HG02610 (cell line): Measurements from ENCODE around the gene SYT13.

Experiments
- ATAC-seq: cut with Tn5 transposase; IDR thresholded peaks from one replicate; pipeline ENCODE4 v1.9.1; 2021; ENCODE audit warnings: mild to moderate bottlenecking, moderate library complexity; ENCODE audit not compliant: unreplicated experiment

SYT13 gene, protein sequence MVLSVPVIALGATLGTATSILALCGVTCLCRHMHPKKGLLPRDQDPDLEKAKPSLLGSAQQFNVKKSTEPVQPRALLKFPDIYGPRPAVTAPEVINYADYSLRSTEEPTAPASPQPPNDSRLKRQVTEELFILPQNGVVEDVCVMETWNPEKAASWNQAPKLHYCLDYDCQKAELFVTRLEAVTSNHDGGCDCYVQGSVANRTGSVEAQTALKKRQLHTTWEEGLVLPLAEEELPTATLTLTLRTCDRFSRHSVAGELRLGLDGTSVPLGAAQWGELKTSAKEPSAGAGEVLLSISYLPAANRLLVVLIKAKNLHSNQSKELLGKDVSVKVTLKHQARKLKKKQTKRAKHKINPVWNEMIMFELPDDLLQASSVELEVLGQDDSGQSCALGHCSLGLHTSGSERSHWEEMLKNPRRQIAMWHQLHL

DNA sequence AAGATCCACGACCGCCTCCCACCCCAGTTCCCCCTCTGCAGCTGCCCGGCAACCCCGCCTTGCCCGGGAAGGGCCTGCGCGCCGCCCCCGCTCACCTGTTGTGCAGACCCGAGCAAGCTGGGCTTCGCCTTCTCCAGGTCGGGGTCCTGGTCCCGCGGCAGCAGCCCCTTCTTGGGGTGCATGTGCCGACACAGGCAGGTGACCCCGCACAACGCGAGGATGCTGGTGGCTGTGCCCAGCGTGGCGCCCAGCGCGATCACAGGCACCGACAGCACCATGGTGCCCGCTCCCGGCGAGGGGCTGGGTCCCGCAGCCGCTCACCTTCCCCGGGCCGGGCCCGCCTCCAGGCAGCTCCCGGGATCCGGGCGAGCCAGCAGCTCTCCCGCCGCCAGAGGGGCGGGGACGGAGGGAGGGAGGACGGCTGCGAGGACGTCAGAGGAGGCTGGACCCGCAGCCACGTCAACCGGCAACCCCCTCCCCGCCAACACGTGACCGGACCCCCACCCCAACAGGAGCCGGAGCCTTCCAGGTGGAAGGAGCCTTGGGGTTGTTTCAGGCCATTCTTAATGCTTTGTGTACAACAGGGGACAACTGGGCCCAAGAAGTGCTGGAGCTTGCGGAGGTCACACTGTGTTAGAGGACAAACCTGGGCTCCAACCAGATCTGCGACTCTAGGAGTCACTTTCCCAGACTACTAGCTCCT, at the start of gene SYT13:
Gene SYT13 (minus strand): TSS at position 412 of the 703 bp plus-strand sequence. CDS start 134 bp downstream, at position 278.
- no peak for ATAC-seq

DNA sequence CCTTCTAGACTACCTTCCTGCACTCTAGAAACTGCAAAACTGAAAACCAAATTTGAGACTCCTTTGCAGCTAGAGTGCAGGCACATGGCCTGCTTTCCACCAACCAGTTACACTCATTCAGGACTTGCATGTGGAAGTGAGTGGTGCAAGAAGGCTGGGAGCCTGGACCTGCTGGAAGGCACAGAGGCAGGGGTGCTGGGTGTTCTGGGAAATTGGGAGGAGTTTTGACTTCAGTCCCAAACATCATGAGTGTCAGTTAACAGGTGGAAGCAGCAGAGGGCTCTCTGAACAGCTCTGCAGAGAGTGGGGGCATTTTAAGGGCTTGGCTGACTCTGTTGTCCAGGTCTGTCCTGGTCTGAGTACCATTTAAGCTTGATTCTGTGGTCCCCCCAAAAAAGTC, 49.3 kb upstream of the SYT13 start:
- no peak for ATAC-seq

DNA sequence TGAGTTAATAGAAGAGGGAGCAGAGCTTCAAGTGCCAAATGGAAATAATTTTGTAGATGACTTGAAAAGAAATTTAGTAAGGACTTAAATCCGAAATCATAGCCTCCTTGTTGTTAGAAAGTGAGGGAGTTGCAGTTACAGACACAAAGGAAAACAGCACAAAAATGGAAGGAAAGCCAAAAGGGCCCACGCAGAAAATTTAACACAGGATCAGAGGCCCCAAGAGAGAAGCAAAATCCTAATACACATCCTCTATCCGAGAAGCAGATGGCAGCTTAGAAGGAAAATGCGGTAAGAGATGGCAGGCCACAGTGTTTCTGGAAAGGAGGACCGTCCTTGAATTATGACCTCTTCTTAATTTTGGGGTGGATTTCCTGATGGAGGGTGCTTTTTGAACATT, 48.7 kb upstream of the SYT13 start:
- ATAC-seq = no peak

DNA sequence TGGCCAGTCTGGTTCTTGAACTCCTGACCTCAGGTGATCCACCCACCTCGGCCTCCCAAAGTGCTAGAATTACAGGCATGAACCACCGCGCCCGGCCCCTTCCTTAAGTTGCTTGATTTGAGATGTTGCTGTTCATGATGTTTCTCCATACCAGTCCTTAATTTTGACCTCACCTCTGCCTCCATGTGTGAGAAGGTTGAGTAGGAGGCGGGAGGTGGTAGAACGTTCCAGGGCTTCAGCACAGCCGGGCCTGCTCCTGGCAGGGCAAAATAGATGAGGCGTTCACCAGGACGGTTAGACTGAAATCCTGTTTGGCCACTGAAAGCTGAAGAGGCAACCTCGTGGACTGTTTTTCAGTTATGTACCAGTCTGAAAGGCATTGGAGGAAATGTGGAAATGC, 48.3 kb upstream of the SYT13 start:
- no peak for ATAC-seq

DNA sequence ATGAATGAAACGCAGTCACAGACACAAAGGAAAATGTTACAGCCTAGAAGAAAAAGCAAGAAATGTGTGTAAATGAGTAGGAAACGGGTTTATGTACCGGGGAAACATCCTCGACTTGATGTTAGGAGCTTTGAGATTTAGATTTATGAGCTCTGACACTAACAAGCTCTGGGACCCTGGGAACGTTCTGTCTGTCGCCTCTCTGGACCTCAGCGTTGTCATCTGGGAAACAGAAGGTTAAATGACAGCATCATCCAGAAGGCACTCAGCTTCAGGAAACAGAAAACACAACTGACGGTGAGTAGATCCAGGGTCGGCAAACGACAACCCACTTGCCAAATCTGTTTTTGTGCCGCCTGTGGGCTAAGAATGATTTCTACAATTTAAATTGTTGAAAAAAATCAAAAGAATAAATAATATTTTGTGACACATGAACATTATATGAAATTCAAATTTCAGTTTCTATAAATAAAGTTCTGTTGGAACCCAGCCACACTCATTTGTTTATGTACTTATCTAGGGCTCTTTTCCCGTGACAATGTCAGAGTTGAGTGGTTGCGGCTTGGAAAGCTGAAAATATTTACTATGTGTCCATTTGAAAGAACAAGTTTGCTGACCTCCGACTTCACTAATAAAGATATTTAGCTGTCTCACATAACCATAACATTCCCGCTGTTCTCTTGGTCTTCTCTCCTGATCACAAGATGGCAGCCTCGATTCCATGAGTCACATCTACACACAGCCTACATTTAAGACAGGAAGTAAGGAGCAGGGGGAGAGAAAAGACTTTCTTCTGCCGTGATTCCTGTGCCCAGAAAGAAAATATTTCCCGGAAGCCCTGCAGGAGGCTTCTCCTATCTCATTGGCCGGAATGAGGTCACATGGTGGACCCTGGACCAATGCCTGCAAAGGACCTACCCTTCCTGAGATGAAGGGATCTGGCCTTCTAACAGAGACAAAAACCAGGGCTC, 47.1 kb upstream of the SYT13 start:
- no peak for ATAC-seq

DNA sequence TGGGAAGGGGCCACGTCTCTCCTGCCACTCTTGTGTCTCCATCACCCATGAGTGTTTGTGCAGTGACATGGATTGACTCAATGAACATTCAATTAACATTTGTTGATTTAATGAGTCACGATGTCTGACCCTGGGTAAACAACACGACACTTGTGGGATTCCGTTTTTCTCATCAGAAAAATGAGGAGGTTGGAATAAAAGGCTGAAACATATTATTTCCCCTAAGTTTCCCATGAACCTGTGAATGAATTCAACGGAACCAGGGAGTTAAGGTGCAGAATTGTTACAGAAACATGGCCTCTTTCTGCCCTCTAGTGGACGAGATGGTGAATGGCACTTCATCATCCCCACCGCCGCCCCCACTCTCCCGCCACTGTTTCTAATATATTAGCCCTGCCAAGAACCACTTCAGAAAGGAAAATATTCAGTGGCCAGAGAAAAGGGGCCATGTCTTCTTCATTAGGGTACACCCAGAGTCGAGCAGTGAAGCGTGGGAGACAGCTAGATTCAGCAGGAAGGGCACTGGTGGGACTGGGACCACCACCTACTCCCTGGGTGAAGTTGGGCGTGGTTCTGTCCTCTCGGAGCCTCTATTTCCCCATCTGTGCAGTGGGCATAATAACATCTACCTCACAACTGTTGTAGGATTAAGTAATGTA, 46.3 kb upstream of the SYT13 start:
- ATAC-seq = no peak

DNA sequence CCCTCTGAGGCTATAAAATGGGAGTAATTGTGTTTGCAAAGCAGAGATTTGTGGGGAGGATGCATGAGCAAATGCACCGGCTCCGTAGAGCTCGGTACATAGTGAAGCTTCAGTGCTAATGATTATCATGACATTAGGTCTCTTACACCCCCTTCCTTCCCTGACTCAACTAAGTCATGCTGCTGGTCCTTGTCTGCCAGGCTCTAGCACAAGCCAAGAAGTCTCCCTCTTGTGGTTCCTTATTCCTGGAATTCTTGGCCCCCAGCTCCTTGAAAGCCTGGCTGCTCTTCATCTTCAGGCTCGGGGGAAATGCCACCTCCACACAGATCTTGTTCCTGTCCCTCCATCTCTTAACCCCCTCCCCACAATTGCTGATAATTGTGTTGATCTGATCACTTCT, 45.7 kb upstream of the SYT13 start:
- ATAC-seq = no peak

DNA sequence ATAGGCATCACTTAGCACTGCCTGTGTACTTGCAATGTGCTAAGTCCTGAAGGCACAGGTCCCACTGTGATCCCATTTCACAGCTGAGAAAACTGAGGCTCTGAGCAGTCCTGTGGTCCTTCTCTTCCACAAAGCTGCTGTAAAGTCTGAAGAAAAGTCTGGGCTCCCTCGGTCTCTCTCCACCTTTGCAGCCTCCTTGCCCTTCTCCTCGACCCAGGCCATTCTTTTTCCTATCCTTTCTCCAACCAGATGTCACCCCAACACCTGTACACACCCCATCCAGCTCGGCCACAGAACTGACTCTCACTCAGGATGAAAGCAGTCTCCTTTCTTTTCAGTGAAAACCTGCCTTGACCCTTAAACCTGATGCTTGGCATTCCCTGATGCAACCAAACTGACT, 42.6 kb upstream of the SYT13 start:
- no peak for ATAC-seq

DNA sequence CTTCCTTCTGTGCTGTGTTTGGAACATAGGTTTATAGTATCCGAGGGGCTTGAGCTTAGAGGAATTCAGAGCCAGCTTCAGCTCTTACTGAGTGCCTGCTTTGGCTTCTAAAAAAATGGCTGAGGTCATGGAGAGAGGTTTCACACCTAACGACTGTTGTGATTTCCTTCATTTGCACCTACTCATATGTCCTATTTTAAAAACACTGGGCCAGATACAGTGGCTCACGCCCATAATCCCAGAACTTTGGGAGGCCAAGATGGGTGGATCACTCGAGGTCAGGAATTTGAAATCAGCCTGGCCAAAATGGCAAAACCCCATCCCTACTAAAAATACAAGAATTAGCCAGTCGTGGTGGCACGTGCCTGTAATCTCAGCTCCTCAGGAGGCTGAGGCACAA, 38.3 kb upstream of the SYT13 start:
- no peak for ATAC-seq

DNA sequence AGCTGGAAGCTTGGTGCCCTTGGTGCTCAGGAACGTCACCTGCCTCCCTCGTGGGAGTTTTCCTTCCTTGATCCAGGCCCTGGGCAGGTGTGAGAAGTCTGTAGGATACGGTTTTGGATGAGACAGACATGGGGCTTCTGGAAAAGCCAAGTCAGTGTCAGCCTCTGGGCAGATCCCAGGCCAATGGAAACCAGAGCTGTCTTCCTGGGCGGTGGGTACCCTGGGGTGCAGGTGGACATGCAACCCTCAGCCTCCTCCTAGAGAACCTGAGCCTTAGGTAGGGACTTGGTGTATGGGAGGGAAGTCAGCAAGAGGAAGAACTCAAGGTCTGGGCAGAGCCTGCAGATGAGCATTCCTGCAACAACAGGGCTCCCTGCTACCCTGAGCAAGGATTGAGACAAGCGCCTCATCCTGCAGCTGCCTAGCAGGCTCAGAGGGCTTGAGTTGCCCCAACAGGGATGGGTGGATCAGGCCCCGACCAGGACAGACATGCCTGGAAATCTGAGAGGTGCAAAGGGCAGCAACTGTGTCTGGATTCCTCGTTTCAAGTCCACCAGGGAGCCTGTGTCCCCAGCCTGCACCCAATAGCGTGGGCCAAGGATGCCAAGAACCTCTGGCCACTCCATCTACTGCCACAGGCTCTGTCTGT, 37.6 kb upstream of the SYT13 start:
- ATAC-seq = no peak

DNA sequence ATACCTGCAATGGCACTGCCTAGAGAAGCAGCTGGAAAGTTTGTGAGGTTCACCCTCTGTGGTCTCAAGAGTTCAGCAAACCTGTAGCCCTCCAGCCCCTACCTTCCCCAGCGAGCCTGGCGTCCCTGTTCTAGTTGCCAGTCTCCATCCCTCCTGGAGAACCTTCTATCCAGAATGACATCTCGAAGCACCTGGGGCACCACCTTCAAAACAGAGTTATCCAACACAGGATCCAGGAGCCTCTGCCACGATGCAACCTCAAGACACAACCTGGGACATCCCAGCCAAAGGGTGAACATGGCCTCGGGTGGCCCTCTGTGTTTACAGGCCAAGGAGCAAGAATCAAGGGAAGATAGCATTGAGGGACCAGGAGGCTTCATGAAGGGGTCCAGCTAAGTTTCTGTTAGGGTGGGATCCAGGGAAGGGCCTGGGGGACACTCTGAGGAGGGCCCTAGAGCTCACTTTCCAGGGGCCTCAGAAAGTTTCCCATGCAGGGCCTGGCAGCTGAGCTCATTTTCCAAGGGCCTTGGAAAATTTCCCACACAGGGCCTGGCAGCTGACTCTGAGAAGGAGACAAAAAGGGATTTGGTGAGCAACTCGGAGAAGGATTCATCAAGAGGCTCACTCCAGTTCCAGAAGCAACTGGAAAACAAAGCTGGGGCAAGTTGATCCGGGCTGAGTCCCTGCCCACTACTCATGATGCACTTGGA, 36.9 kb upstream of the SYT13 start:
- ATAC-seq = no peak

DNA sequence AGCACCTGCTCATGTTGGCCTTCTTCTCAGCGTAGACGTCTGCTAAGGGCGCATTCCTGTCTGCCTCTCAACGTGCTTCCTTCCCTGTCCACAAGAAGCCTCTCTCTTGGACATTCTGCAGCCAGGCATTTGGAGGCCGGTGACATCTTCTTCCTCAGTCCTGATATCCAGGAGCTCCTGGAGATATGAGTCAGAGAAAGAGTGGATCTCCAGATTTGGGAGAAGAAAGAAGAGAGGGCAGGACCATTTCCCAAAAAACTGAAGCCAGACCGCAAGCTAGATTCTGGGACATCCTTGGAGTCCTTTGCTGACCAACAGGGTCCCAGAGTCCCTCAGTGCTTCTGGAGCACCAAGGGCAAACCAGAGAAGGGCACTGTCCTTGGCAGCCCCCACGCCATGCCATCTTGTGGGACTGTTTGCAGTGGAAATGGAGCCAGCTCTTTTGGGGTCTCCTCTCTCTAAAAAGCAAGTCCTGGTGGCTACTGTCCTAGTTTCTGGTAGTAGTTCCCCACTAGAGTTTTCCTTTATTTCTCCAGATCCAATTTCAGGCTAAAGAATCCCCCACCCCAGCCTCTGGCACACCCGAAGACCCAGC, 36.1 kb upstream of the SYT13 start:
- ATAC-seq = no peak

DNA sequence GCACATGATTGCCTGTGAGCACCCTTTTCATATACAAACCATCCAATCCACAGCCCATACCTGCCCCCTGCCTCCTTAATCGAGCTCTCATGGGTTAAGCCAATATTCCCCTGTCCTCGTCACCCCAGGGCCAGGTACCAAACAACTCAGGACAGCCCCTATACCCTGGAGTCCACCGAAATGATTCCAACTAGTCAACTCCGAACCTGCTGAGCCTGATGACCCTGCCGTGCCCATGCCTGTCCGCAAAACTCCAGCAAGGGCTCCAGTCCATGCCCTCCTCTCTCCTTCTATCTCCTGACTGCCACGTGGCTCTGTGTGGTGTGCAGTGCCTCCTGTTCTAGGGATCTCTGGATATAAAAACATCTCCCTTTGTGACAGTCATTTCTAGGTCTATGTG, 35.5 kb upstream of the SYT13 start:
- ATAC-seq = no peak

DNA sequence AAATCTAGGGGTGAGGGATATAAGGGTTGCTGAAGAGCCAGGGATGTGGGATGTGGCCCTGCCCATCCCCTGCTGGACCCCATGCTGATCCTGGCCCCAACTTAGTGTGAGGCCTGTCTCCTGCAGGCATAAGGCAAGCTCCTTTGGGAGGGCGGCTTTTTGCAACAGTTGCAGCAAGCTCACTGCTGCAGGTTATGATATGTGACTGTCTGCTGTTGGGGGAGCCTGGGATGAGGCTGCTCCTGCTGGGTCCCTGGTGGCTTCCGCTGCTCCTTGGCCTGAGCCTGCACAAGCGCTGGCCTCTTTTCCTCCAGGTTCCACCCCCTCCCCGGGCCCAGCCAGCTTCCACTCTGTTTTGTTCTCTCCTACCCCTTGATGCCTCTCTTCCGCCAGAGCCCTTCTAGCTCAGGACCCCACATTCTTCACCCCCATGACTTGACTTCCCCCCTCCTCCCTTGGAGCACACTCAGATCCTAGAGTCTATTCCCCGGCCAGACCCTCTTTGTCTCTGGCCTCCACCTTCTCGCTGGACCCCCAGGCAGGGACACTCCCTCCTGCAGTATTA, 35.0 kb upstream of the SYT13 start:
- ATAC-seq = no peak

DNA sequence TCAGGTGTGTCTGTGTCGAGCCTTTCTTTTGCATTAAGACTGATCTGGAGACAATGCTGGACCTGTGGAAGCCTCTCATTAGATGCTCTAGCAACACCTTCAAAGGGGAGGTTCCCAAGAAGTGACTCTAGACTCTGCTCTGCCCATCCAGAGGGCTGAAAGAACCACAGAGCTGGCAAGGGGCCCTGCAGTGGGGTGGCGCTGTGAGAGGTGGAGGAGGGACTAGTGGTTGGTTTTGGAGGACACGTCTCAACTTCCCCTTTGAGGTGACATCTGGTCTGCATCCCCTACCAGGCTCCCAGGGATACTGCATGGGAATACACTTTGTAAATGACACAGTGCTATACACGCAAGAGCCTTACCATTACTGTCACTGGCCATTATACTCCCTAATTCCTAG, 34.2 kb upstream of the SYT13 start:
- ATAC-seq = no peak

DNA sequence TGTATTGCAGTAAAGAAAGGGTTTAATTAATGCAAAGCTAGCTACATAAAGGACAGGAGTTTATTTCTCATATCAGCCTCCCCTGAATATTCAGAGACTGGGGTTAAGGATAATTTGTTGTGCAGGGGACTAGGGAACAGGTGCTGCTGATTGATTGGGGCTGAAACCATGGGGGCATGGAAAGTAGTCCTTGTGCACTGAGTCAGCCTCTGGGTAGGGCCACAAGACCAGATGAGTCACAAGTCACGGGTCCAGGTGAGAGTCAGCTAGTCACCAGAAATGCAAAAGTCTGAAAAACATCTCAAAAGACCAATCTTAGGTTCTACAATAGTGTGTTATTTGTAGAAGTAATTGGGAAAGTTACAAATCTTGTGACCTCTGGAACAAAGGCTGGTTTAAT, 32.9 kb upstream of the SYT13 start:
- ATAC-seq = no peak

DNA sequence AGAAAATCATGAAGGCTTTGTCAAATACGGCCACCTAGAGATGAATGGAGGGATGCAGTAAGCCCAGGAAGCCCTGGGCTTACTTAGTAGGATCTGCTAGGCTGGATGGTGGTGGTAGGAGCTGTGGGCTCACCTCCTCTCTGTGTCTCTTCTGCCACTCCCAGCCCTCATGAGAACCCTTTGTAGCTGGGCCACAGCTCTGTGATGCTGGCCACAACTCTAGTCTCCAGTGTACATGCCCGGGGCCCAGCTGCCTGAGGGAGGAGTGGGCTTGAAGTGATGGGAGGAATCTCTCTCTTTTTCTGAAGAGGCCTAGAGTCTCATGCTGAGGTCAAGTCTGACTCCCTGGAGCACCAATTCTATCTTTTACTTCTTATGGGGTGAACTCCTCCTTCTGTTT, 32.4 kb upstream of the SYT13 start:
- ATAC-seq = no peak

DNA sequence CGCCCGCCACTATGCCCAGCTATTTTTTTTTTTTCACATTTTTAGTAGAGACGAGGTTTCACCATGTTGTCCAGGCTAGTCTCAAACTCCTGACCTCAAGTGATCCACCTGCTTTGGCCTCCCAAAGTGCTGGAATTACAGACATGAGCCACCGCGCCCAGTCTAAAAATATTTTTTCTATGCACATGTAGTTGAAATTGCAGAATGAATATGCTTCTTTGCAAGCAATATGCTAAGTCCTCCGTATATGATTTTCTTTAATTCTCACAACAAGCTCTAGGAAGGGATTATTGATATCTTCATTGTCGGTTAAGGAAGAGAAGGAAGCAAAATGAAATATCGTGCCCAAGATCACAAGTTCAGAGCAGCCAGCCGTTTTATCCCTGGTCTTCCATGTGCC, 30.1 kb upstream of the SYT13 start:
- ATAC-seq = no peak

DNA sequence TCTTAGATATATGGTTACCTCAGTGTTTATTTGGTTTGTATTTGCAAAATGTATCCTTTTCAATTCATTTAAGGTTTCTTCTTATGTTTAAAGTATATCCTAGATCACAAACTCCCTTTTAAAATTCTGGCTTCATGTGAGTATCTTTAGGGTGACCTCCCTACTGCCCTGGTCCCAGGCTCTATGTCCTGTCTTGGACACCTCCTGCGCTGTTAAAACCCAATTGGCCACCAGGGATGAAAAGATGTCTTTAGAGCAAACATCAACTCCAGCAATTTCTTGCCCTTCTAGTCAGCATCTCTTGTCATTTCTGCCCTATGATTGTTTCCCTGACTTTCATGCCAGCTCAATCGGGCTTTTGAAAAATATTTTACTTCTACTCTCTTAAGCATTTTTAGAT, 28.8 kb upstream of the SYT13 start:
- no peak for ATAC-seq
